GM21423 (cell line): ENCODE data around the gene DDIT4.
"Not testable (repeated sequence)": the region's sequence is repeated elsewhere in the genome, so short reads cannot be mapped to it uniquely, and the experiment has no call there.

Experiments
- ATAC-seq: cut with Tn5 transposase; IDR thresholded peaks from one replicate; pipeline ENCODE4 v1.9.1; 2021; ENCODE audit warnings: mild to moderate bottlenecking, moderate library complexity; ENCODE audit not compliant: unreplicated experiment

Gene DDIT4

DNA sequence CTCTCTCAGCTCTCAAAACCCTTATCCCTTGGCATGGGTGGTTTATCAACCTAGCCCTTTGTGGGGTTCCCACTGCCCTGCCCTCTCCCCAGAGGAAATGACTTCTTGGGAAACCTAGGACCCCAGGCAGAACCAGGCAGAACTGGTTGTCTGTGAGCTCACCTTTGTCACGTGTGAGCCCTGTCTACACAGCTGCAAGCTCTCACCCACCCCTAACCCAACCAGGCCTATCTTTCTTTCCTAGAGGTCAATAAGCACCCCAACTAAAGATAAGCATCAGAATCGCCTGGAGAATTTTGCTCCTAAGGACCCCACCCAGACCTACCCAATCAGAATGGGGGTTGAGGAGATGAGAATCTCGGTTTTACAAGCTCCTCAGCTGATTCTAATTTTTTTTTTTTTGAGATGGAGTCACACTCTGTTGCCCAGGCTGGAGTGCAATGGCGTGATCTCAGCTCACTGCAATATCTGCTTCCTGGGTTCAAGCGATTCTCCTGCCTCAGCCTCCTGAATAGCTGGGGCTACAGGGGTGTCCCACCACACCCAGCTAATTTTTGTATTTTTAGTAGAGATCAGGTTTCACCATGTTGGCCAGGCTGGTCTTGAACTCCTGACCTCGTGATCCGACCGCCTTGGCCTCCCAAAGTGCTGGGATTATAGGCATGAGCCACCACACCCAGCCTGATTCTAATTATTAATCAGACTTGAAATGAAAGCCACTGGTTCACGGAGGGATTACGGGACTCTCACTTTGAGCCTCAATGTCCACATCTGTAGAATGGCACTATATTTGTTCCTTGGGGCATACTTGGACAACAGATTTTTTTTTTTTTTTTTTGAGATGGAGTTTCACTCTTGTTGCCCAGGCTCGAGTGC is 7.5 kb upstream of the DDIT4 start:
- ATAC-seq, result no peak

DNA sequence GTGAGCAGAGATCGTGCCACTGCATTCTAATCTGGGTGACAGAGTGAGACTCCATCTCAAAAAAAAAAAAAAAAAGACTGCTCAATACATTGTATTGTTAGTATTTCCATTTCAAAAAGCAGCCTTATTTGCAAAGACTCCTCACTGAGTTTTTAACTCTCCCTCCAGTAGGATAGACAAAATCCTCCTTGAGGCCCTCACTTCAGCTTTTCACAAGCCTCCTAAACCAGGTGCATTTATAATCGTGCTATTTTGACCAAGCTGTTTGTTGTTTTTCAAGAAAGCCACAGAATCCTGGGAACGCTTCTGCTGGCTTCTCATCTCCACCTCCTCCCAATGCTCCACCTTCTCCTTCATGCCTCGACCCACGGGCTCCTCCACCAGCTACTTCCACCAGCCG is 6.3 kb upstream of the DDIT4 start:
- ATAC-seq, result no peak

DNA sequence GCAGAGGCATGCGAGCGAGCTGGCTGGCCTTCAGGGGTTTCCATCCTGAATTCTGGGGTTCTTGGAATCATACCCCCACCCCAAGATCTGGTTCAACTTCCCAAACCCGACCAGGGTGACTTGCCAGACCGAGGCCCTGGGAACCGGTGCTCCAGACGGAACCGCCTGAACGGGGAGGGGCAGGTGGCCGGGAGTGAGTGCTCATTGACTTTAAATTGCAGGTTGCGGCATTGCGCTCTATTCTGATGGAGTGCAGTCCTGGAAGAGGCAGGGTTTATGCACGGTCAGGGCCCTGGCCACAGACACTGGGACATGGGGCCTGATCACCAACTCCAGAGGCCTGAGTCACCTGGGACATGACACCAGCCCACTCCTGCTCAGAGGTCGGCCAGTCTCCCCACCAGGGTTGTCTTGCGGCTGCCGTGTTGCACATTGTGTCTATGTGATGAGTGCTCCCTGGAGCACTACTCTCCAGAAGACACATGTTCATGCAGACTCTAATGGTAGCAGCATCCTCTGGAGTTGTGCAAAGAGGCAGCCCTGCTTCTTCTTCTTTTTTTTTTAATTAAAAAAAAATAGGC is 5.8 kb upstream of the DDIT4 start:
- no peak for ATAC-seq

DNA sequence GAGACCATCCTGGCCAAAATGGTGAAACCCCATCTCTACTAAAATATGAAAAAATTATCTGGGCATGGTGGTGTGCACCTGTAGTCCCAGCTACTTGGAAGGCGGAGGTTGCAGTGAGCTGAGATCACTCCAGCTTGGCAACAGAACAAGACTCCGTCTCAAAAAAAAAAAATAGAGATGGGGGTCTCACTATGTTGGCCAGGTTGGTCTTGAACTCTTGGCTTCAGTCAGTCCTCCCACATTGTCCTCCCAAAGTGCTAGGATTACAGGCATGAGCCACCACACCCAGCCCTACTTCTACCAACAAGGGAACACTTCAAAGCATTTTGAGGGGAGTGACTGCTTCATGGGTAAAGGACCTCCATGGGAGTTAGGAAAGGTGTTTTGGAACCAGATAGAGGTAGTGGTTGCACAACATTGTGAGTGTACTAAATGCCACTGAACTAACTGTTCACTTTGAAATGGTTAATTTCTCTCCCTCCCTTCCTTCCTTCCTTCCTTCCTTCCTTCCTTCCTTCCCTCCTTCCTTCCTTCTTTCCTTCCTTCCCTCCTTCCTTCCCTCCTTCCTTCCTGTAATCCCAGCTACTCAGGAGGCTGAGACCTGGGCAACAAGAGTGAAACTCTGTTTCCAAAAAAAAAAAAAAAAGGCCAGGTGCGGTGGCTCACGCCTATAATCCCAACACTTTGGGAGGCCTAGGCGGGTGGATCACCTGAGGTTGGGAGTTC is 5.1 kb upstream of the DDIT4 start:
- ATAC-seq, result not testable (repeated sequence)

DNA sequence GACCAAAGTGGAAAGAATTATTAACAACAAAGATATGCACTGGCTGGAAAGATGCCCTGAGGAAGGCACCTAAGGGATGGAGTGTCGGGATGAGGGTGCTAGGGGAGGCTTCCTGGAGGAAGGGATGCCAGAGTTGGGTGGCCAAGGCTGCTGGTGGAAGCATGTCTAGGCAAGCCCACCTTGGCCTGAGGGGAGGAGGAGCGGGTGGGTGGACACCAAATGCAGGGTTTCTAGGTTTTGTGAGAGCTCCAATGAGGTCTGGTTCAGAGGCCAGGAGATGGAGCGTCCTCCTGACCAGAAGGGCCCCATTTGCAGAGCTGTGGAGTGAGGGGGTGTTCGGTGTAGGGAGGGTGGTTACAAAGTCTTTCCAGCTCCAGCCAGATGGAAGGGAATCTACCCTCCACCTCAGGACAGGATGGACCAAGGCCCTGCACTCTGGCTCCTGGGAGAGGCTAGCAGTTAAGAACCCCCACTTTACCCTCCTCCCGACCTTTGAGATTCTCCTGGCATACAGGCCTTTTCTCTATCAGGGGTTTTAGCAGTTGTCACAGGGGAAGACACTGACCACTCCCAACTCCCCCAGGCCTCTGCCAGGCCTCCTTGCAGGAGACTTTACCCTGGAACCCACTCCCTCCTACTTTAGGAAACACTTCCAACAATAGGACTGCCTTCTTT is 3.0 kb upstream of the DDIT4 start:
- no peak for ATAC-seq

DNA sequence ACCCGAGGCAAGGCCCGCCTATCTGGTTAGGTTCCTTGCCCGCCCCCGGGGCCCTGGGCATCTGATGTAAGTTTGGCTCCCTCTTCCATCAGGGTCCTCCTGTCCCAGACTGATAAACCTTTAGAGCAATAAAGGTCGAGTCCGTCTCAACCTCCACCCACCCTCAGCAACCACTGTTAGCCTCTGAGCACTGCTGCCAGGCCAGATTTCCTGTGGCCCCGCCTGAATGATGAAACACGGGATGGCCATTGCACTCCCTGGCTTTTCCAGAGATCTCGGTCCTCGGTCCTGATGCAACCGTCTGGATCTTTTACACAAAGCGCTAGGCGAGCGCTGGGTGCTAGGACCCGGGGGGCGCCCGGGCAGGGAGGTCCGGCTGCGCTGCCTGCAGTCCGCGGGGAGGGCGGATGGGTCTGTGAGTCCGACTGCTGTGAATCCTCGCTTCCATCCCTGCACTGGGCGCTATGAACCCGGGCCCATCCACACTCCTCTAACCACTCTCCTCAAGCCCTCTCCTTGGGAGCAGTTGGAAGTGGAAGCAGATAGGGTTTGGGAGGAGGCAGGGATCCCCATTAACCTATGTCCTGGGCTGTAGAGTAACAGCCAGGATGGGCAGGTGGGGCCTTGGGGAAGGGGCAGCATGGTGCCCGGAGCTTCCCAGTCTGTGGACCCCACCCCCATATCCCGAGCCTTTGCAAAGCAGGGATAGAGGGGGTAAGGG is 875 bp upstream of the DDIT4 start:
- ATAC-seq, result no peak

DNA sequence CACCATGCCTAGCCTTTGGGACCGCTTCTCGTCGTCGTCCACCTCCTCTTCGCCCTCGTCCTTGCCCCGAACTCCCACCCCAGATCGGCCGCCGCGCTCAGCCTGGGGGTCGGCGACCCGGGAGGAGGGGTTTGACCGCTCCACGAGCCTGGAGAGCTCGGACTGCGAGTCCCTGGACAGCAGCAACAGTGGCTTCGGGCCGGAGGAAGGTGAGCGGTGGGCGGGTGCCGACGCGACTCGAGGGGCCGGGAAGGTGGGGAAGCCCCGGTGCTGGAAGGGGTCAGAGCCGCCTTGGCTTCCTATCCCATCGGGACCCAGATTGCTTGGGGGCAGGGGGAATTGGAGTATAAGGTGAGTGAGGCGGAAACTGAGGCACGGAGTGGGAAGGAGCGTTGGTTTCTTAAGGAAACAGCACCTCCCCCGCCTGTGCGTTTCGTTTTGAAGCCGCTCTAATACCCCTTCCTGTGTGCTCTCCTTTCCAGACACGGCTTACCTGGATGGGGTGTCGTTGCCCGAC is 547 bp downstream of the DDIT4 start:
- no peak for ATAC-seq

DNA sequence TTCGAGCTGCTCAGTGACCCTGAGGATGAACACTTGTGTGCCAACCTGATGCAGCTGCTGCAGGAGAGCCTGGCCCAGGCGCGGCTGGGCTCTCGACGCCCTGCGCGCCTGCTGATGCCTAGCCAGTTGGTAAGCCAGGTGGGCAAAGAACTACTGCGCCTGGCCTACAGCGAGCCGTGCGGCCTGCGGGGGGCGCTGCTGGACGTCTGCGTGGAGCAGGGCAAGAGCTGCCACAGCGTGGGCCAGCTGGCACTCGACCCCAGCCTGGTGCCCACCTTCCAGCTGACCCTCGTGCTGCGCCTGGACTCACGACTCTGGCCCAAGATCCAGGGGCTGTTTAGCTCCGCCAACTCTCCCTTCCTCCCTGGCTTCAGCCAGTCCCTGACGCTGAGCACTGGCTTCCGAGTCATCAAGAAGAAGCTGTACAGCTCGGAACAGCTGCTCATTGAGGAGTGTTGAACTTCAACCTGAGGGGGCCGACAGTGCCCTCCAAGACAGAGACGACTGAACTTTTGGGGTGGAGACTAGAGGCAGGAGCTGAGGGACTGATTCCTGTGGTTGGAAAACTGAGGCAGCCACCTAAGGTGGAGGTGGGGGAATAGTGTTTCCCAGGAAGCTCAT is 1.1 kb downstream of the DDIT4 start:
- ATAC-seq, result no peak

DNA sequence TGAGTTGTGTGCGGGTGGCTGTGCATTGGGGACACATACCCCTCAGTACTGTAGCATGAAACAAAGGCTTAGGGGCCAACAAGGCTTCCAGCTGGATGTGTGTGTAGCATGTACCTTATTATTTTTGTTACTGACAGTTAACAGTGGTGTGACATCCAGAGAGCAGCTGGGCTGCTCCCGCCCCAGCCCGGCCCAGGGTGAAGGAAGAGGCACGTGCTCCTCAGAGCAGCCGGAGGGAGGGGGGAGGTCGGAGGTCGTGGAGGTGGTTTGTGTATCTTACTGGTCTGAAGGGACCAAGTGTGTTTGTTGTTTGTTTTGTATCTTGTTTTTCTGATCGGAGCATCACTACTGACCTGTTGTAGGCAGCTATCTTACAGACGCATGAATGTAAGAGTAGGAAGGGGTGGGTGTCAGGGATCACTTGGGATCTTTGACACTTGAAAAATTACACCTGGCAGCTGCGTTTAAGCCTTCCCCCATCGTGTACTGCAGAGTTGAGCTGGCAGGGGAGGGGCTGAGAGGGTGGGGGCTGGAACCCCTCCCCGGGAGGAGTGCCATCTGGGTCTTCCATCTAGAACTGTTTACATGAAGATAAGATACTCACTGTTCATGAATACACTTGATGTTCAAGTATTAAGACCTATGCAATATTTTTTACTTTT is 1.8 kb downstream of the DDIT4 start:
- ATAC-seq, result no peak

DNA sequence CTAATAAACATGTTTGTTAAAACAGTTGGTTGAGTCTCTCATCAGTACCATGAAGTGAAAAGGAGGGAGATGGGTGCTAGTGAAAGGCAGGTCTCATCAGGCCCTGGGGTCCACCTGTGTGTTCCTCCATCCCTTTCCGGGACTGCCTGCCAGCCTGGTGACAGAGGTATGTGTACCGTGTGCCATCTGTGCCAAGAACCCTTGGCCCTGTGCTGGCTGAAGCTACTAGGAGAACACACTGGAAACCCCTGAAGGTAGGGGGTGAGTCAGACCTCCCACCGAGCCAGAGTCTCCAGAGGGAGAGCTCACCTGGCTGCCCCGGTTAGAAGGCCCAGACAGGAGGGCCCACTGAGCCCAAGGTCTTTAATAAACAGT is 2.3 kb downstream of the DDIT4 start:
- no peak for ATAC-seq

DNA sequence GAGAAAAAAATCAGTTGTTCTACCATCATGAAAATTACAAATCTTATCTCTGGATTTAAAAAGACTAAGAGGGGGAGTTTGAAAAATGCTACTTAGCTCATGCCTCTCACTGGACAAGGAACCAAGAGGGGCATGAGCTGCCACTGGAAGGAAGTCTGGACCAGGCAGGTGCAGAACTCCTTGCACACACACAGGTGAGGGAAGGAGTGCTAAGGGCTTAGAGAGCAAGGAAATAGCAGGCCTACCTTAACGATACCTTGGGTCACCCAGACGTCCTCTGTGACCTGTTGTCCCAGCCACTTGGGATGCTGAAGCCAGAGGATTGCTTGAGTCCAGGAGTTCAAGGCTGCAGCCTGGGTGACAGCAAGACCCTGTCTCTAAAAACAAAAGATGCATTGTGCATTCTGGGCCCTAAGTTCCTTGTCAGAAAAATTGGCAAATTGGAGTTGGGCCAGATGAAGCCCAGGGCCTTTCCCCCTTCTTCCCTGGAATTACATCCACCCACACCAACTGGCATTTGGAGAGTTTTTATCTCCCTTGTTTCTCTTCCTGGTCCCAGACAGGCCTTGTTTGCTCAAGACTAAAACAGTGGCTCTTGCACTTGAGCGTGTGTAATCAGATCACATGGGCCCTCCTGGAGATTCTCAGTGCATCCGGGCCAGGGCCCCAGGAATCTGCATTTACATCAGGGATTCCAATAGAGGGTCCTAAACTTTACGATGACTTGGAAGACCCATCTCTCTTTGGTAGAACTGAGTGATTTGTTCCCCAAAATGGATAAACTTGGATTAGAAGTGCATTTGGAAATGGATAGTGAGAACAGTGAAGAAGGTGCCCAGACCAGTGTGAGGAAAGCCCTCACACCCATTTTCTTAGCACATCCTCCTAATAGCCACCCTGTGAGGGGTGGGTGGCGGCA is 3.0 kb downstream of the DDIT4 start:
- no peak for ATAC-seq

DNA sequence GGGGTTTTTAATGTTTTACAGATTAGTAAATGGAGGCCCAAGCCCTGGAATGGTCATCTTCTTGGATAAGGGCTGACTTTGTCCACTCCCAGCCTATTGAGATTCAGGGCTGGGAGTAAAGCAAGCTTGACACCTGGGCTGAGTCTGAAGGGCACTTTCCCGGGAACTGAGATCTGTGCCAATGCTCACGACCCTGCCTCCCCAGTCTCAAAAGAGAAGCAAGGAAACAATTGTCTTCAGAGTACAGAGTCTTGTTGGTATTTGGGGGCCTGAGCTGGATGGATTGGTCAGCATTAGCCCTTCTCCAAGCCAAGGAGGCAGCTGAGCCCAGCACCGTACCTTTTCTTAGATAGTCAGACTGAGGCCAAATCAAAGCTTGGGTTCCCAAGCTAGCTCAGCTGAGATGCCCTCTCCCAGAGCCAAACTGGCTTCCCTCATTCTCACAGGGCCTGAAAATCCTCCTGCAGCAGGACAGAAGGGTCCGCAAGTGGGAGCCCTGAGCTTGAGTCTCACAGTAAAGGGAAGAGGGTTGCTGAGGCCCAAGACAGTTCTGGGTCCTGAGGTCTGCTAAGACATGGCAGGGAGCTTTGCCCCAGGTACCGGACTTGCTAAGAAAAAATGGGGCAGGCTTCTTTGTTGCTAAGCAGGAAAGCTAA is 3.7 kb downstream of the DDIT4 start:
- ATAC-seq, result no peak

DNA sequence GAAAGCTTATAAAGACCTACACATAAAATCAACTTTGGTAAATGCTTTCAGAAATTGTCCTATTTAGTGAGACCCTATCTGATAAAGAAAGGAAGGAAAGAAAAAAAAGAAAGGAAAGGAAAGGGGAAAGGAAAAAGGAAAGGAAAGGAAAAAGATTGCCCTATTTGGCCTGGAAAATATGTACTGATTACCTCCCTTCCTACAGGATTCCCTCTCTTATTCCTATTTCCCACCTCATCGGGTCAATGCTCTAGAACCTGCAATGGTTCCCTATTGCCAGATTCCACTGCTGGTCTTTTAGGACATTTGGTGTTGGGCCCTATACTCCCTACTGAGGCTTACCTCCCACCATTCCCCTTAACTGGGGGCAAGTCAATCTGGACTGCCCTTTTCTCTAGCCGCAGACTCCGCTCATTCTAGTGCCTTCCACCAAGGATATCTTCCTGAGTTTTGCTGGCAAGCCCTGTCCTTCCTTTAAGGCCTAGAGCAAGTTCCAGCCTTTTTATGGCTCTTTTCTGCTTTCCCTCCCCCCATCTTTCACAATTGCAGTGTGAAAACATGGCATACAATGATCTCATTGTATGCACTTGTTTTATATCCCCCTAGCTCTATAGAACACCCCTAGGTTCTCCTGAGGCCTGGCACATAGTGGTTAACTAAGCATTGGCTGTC is 4.4 kb downstream of the DDIT4 start:
- no peak for ATAC-seq

DNA sequence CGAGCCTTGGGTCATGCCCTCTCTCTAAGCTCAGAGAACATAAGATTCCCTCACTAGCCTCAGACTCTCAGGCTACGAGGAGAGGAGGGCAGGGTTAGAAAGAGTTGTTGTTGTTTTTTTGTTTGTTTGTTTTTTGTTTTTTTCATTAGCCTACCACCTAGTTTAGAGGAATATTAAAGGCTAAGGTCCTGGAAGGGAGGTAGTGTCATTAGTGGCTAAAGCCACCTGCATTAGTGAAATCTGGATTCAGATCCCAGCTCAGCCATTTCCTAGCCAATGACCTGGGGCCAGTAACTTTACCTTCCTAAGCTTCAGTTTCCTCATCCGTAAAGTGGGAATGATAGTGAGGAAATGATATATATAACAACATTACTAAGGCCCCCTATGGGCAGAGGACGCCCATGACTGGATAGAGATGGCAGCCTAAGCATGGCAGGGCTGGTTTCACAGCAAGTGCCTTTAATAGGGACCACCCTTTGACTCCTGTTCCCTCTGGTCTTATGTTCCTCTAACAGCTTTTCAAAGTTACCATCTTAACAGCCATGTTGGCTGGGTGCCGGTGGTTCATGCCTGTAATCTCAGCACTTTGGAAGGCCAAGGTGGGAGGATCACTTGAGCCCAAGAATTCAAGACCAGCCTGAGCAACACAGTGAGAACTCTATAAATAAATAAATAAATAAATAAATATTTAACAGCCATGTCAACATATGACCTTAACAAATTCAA is 5.1 kb downstream of the DDIT4 start:
- ATAC-seq, result no peak

DNA sequence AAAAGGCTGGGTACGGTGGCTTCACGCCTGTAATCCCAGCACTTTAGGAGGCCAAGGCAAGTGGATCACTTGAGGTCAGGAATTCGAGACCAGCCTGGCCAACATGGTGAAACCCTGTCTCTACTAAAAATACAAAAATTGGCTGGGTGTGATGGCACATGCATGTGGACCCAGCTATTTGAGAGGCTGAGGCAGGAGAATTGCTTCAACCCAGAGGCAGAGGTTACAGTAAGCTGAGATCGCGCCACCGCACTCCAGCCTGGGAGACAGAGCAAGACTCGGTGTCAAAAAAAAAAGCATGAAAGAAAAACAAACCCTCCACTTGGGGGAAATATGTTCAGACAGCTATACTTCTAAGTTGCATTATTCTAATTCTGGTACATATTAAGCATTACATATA is 5.9 kb downstream of the DDIT4 start:
- not testable (repeated sequence) for ATAC-seq

DNA sequence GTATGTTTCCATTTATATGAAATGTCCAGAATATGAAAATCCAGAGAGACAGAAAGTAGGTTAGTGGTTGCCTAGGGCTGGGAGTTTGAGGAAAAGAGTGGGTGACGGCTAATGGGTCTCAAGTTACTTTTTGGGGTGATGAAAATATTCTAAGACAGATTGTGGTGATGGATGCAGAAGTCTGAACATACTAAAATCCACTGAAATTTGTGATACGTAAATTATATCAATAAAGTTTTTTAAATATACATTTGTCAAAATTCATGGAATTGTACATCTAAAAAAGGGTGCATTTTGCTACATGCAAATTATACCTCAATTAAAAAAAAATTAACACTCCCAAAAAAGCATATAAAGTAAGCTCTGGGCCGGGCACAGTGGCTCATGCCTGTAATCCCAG is 9.4 kb downstream of the DDIT4 start:
- no peak for ATAC-seq

DNA sequence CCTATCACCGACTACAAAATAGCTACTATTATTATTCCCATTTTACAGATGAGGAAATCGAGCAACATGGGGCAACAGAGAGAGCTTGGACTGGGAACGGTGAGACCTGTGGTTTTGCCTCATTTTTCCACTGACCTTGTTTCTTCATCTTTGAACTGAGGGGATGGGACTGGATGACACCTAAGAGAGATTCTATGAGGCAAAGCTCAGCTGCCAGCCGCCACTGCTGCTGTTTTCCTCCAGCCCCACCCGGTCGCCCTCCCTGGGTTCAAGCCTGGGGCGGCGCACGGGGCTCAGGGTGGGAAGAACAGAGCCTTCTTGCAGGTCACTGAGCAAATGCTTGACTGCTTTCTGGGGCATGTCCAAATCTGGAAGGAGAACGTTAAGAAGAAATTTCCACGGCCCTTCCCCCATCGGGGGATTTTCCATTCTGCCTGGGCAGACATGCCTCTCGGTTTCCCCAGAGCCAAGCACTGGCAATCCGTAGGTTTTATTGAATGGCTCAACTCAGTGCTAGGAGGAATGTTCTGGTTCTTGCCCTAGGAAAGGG is 12.3 kb downstream of the DDIT4 start:
- no peak for ATAC-seq
